T-cell (primary cell): ENCODE results near the gene SEC14L6. TPM values are rescaled to one million over a fixed set of nuclear protein-coding genes. Genes with fewer than 3 reads are reported as not detected.

ENCODE experiments used
- ATAC-seq, 4 experiments: fragments of 200-7000 bp in 3 of 4; fragments of 150-1000 bp in 1 of 4; cut with Tn5 transposase; replicated peaks in 1 of 4; 1 replicate in 3 of 4; 2 replicates in 1 of 4; pipeline ENCODE4 v1.10.0; 2021; ENCODE audit warnings: moderate library complexity in 3 of 4, mild to moderate bottlenecking in 2 of 4, moderate number of reproducible peaks in 1 of 4
- CTCF ChIA-PET, 2 donors: fragments of 300-600 bp; sonication (Branson Sonifier 250); formaldehyde crosslinking; loops; one replicate each; lab custom pipeline; 2022; ENCODE audit warnings: antibody characterized with exemption in 2 of 2; lab: Charles Lee
- POLR2A ChIA-PET, 2 donors: fragments of 300-600 bp; sonication (Branson Sonifier 250); formaldehyde crosslinking; loops; one replicate each; lab custom pipeline; 2022; ENCODE audit warnings: antibody characterized with exemption in 2 of 2; lab: Charles Lee
- DNase-seq, 35 experiments: peaks; one replicate each; pipeline versions ENCODE4 v3.0.0 to v3.0.0-alpha.2; 2013 to 2023
- H3K27ac ChIP-seq: one replicate; pipeline ENCODE4 v1.5.1; 2013; ENCODE audit warnings: low read length
- H3K27me3 ChIP-seq, 2 experiments: replicated peaks in 1 of 2; 1 replicate in 1 of 2; 2 replicates in 1 of 2; pipeline versions ENCODE4 v1.6.1 to v1.7.0; 2013; ENCODE audit warnings: low read length in 1 of 2, mixed read lengths in 1 of 2; ENCODE audit not compliant: control insufficient read depth in 2 of 2, insufficient read depth in 2 of 2; ENCODE audit errors: extremely low read depth in 1 of 2
- H3K36me3 ChIP-seq, 2 donors: 1 replicate in 1 of 2; 2 replicates in 1 of 2; pipeline versions ENCODE4 v1.6.1 to v1.7.0; 2013; ENCODE audit warnings: low read length in 1 of 2; ENCODE audit not compliant: control insufficient read depth in 2 of 2, insufficient read depth in 1 of 2; ENCODE audit errors: extremely low read depth in 1 of 2
- H3K4me1 ChIP-seq, 2 experiments: 1 replicate in 1 of 2; 2 replicates in 1 of 2; pipeline versions ENCODE4 v1.6.1 to v1.7.0; 2013; ENCODE audit warnings: low read length in 2 of 2, mixed read lengths in 1 of 2; ENCODE audit not compliant: insufficient read depth in 2 of 2, control insufficient read depth in 1 of 2; ENCODE audit errors: extremely low read depth in 1 of 2
- H3K4me3 ChIP-seq, 2 donors: 1 replicate in 1 of 2; 2 replicates in 1 of 2; pipeline versions ENCODE4 v1.5.1 to v1.7.0; 2013; ENCODE audit warnings: mild to moderate bottlenecking in 2 of 2, low read length in 1 of 2, moderate library complexity in 1 of 2; ENCODE audit not compliant: control insufficient read depth in 1 of 2; ENCODE audit errors: extremely low read depth in 1 of 2
- H3K9me3 ChIP-seq: 2 replicates; pipeline ENCODE4 v1.7.0; 2013
- H3K27ac Mint-ChIP-seq, 2 donors: one replicate each; pipeline ENCODE4 v1.8.0; 2020 to 2021; ENCODE audit warnings: mild to moderate bottlenecking in 2 of 2, mixed read lengths in 2 of 2
- H3K27me3 Mint-ChIP-seq, 2 donors: one replicate each; pipeline ENCODE4 v1.8.0; 2021 to 2022; ENCODE audit warnings: mixed read lengths in 2 of 2
- H3K36me3 Mint-ChIP-seq: one replicate; pipeline ENCODE4 v1.8.0; 2021; ENCODE audit warnings: mixed read lengths
- H3K4me1 Mint-ChIP-seq, 3 donors: one replicate each; pipeline ENCODE4 v1.8.0; 2020 to 2022; ENCODE audit warnings: mixed read lengths in 3 of 3, mild to moderate bottlenecking in 1 of 3
- H3K4me3 Mint-ChIP-seq, 3 donors: one replicate each; pipeline ENCODE4 v1.8.0; 2020 to 2022; ENCODE audit warnings: mild to moderate bottlenecking in 3 of 3, mixed read lengths in 3 of 3, moderate library complexity in 3 of 3
- H3K9me3 Mint-ChIP-seq, 3 donors: one replicate each; pipeline ENCODE4 v1.8.0; 2020 to 2022; ENCODE audit warnings: mixed read lengths in 3 of 3
- WGBS: methylation state at CpG from one replicate; pipeline ENCODE4 v1.1.5; 2013; ENCODE audit warnings: missing lambda C conversion rate; ENCODE audit not compliant: insufficient coverage; 5-methylcytosine and 5-hydroxymethylcytosine counted together
- total RNA-seq, 35 experiments: library from RNA in 6 of 35; stranded (reverse) in 6 of 35; fragments of 120-200 nt in 1 of 35; gene quantifications; one replicate each; pipeline versions ENCODE4 v1.2.1 to v1.2.4 and lab custom pipeline; 2013 to 2026

The SEC14L6 gene
- total RNA-seq, 5 donors from 2014 or later (not counting 1 experiment from before 2014, with no cell fraction given) = 0.13 TPM; not detected in 4

DNA sequence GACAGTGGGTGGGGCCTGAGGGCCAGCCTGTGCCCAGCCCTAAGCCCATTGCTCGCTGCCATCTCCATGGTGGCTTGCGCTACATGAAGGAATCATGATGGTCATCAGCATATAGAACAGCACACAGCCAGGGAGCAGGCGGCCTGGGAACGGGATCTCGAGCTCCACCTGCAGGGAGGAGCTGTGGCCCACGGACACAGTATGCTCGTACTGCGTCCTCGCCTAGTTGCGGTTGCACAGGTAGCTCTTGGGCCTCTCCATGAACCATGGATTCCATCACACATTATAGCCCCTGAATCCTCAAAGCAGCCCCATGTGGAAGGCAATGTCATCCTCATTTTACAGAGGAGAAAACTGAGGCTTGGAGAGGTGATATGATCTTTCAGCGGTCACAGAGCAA, 56.1 kb downstream of the SEC14L6 start:
- 76% methylated on average over 10 of the region's 11 CpGs for WGBS
- Mint-ChIP-seq H3K9me3 (no peaks in the 10 kb centered on the region), H3K27me3 (peaks cover 12 to 15% of the 10 kb centered on the region in 2 donors), H3K4me1 (no peaks in the 10 kb centered on the region), H3K36me3 (no peaks in the 10 kb centered on the region), H3K27ac (no peak overlapping the region), H3K4me3 (no peak overlapping the region)
- POLR2A ChIA-PET = interaction anchor here in 1 of 2 donors (0.5 to 0.6 kb wide), 2 partner anchors 77 to 209 kb away, joined by 3 to 5 read pairs; no protein-coding TSS in a partner anchor
- Histone ChIP-seq H3K27me3 (peaks cover 0 to 36% of the 10 kb centered on the region in 2 experiments), H3K27ac (no peak overlapping the region), H3K9me3 (no peaks in the 10 kb centered on the region), H3K36me3 (no peaks in the 10 kb centered on the region), H3K4me1 (peaks cover 0 to 3% of the 10 kb centered on the region in 2 experiments), H3K4me3 (no peak overlapping the region)
- CTCF ChIA-PET = no interaction called here
- DNase-seq = no peak
- ATAC-seq = no peak

DNA sequence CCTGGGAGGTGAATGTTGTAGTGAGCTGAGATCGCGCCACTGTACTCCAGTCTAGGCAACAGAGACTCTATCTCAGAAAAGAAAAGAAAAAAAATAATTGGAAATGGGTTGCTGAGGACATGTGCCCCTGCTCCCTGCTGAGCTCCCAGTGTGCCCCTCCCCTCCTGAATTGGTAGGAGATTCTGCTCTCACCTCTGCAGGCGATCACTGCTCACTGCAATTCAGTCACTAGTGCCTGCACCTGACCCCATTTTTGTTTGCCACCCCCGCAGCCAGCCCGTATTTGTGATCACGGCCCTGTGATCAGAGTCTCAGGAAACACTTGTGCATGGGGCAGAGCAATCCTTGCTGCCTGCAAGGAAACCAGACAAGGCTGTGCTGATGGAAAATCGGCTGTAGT, 58.4 kb downstream of the SEC14L6 start:
- 57% methylated on average over 5 of the region's 7 CpGs for WGBS
- peaks cover 0 to 23% of the 10 kb centered on the region in 2 experiments for H3K27me3 ChIP-seq
- POLR2A ChIA-PET = no interaction called here
- H3K4me1 ChIP-seq = peaks cover 0 to 8% of the 10 kb centered on the region in 2 experiments
- no peak for ATAC-seq
- no peaks in the 10 kb centered on the region for H3K9me3 ChIP-seq
- CTCF ChIA-PET = interaction anchor here in 1 of 2 donors (0.9 kb wide), 1 partner anchor 208 kb away, joined by 5 read pairs; no protein-coding TSS in a partner anchor
- Mint-ChIP-seq H3K4me3 (no peak overlapping the region), H3K4me1 (peaks cover 0 to 7% (median 0%) of the 10 kb centered on the region in 3 donors), H3K27me3 (peaks cover 1 to 11% of the 10 kb centered on the region in 2 donors), H3K36me3 (no peaks in the 10 kb centered on the region), H3K27ac (no peak overlapping the region), H3K9me3 (no peaks in the 10 kb centered on the region)
- no peak for DNase-seq
- no peaks in the 10 kb centered on the region for H3K36me3 ChIP-seq
- H3K4me3 ChIP-seq = no peak overlapping the region
- H3K27ac ChIP-seq = no peak overlapping the region

DNA sequence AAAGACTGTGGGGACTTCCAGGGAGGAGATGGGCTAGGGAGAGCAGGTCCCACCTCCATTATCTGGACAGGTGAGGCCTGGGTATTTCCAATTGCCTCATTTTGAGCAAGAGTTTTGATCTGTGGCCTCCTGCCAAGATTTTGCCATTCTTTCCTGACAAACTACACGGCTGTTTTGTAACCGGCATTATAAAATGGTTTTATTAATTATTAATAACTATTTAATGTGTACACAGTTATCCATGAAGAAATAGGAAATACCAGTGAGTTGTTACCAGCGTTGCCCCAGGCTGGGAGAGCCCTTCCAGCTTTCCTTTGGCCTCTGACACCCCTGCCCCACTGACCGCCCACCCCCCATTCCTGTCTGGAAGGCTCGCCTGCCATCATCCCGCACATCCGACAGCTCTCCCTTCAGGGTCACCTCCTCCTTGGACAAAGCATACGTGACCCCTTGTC, 59.9 kb downstream of the SEC14L6 start:
- WGBS = 74% methylated on average over 5 of the region's 8 CpGs
- POLR2A ChIA-PET = interaction anchor here in 1 of 2 donors (0.5 kb wide), 1 partner anchor 136 kb away, joined by 4 read pairs; no protein-coding TSS in a partner anchor
- no peaks in the 10 kb centered on the region for H3K9me3 Mint-ChIP-seq

DNA sequence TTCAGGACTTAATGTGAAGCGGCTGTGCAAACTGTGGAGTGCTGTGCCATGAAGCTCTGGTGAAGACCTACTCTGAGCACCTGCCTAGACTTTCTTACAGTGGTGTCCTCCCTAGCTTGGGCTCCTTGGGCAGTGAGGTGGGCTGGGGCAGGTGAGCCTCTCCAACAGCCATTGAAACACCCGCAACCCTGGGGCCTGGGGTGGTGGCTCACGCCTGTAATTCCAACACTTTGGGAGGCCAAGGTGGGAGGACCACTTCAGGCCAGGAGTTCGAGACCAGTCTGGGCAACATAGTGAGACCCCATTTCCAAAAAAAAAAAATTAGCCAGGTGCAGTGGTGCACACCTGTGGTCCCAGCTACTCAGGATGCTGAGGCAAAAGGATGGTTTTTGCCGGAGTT, 60.4 kb downstream of the SEC14L6 start:
- no peaks in the 10 kb centered on the region for H3K9me3 Mint-ChIP-seq
- DNase-seq (no peak), ATAC-seq (no peak)
- no peaks in the 10 kb centered on the region for H3K36me3 Mint-ChIP-seq
- no peaks in the 10 kb centered on the region for H3K9me3 ChIP-seq
- ChIA-PET CTCF (interaction anchor here (0.6 to 2.5 kb wide), 6 partner anchors 9 to 650 kb away, joined by 3 to 12 read pairs (median 4); no protein-coding TSS in a partner anchor), POLR2A (interaction anchor here in 1 of 2 donors (0.5 kb wide), 1 partner anchor 136 kb away, joined by 4 read pairs; no protein-coding TSS in a partner anchor)
- H3K27ac ChIP-seq = no peak overlapping the region
- H3K4me1 ChIP-seq = peaks cover 0 to 8% of the 10 kb centered on the region in 2 experiments
- 79% methylated on average over 3 of the region's 5 CpGs for WGBS
- no peaks in the 10 kb centered on the region for H3K36me3 ChIP-seq
- H3K27me3 Mint-ChIP-seq = peaks cover 3 to 13% of the 10 kb centered on the region in 2 donors
- H3K4me3 ChIP-seq = no peak overlapping the region
- H3K27me3 ChIP-seq = peaks cover 0 to 21% of the 10 kb centered on the region in 2 experiments
- peaks cover 0 to 7% (median 0%) of the 10 kb centered on the region in 3 donors for H3K4me1 Mint-ChIP-seq
- H3K27ac Mint-ChIP-seq = no peak overlapping the region
- no peak overlapping the region for H3K4me3 Mint-ChIP-seq

More for the DNA sequence above, 59.9 kb downstream of the SEC14L6 start:
- ATAC-seq = no peak
- Histone ChIP-seq H3K4me1 (peaks cover 0 to 8% of the 10 kb centered on the region in 2 experiments), H3K4me3 (no peak overlapping the region), H3K27ac (no peak overlapping the region), H3K36me3 (no peaks in the 10 kb centered on the region), H3K9me3 (no peaks in the 10 kb centered on the region), H3K27me3 (peaks cover 0 to 19% of the 10 kb centered on the region in 2 experiments)
- no peak for DNase-seq
- Mint-ChIP-seq H3K4me1 (peaks cover 0 to 7% (median 0%) of the 10 kb centered on the region in 3 donors), H3K27me3 (peaks cover 3 to 14% of the 10 kb centered on the region in 2 donors), H3K36me3 (no peaks in the 10 kb centered on the region), H3K27ac (no peak overlapping the region), H3K4me3 (no peak overlapping the region)
- CTCF ChIA-PET = interaction anchor here in 1 of 2 donors (0.7 to 0.9 kb wide), 2 partner anchors 96 to 203 kb away, joined by 3 to 6 read pairs; no protein-coding TSS in a partner anchor

DNA sequence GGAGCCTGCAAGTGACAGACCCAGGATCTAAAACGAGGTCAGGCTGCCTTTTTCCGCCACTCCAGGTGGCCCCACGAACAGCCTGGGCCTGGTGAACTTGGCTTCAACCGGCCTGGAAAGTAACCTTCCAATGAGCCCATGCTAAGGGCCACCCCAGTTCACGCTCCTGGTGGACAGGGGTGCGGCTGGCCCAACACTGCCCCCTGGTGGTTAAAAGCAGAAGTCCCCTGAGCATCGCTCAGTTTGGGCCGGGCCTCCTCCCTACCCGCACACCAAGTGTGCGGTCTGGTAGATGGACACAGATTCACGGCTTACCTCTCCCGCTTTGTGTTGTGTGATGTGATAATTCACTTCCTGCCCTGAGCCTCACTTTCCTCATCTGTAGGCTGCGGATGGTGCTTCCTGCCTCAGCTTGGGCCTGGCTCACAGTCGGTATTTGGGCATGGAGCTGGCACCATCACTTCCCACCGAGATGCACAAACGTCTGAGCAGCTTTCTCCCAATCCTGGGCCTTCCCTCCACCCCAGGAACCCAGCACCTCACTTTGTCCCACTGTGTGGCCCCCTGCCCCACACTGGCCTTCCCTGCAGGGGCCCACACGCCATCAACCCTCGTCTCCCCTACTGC, 61.1 kb downstream of the SEC14L6 start:
- ATAC-seq = peak; percentile 93 to 99 (median 96)
- POLR2A ChIA-PET = interaction anchor here (0.5 to 0.6 kb wide), 2 partner anchors 83 to 85 kb away, joined by 3 to 4 read pairs; no protein-coding TSS in a partner anchor

DNA sequence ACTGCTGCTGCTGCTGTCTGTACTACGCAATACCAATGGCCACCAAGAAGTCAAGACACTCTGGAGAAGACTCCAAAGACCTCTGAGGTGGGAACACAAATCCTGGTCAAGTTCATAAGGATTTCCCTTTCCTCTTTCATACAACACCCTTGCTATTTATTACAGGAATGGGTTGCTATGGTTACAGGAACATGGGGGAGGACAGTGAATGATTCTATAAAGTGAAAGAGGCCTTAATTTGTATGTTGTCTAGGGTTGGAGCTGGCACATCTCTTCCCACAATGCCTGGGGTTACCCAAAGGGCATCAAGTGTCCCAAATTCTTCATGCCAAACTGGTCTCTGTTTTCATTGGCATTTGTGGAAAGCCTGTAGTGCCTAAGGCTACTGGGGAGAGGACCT, 63.4 kb downstream of the SEC14L6 start:
- Histone ChIP-seq H3K4me1 (peaks cover 0 to 8% of the 10 kb centered on the region in 2 experiments), H3K27ac (no peak overlapping the region), H3K27me3 (peaks cover 0 to 13% of the 10 kb centered on the region in 2 experiments), H3K9me3 (no peaks in the 10 kb centered on the region), H3K4me3 (no peak overlapping the region), H3K36me3 (no peaks in the 10 kb centered on the region)
- Mint-ChIP-seq H3K4me3 (no peak overlapping the region), H3K27ac (no peak overlapping the region), H3K27me3 (peaks cover 2 to 3% of the 10 kb centered on the region in 2 donors), H3K36me3 (no peaks in the 10 kb centered on the region), H3K9me3 (no peaks in the 10 kb centered on the region), H3K4me1 (peaks cover 0 to 7% (median 0%) of the 10 kb centered on the region in 3 donors)
- POLR2A ChIA-PET = interaction anchor here in 1 of 2 donors (0.7 kb wide), 1 partner anchor 88 kb away, joined by 4 read pairs; no protein-coding TSS in a partner anchor
- CTCF ChIA-PET = no interaction called here
- ATAC-seq (no peak), DNase-seq (no peak)
- no CpG with 5 or more reads among the region's 1 CpG for WGBS

More for the DNA sequence above, 61.1 kb downstream of the SEC14L6 start:
- Histone ChIP-seq H3K9me3 (no peaks in the 10 kb centered on the region), H3K27me3 (peaks cover 0 to 18% of the 10 kb centered on the region in 2 experiments), H3K4me1 (peaks cover 0 to 8% of the 10 kb centered on the region in 2 experiments), H3K27ac (no peak overlapping the region), H3K36me3 (no peaks in the 10 kb centered on the region), H3K4me3 (no peak overlapping the region)
- Mint-ChIP-seq H3K4me3 (no peak overlapping the region), H3K27ac (no peak overlapping the region), H3K27me3 (peaks cover 3 to 7% of the 10 kb centered on the region in 2 donors), H3K4me1 (peaks cover 0 to 7% (median 0%) of the 10 kb centered on the region in 3 donors), H3K9me3 (no peaks in the 10 kb centered on the region), H3K36me3 (no peaks in the 10 kb centered on the region)
- CTCF ChIA-PET = interaction anchor here (0.6 to 2.5 kb wide), 6 partner anchors 8 to 649 kb away, joined by 3 to 12 read pairs (median 4); no protein-coding TSS in a partner anchor
- WGBS = 43% methylated on average over 12 of the region's 18 CpGs
- peak; percentile 37 to 87 (median 70) for DNase-seq
